Measurements from ENCODE around the gene TUG1. TPM values are rescaled to one million over a fixed set of nuclear protein-coding genes. Genes with fewer than 3 reads are reported as not detected.

Gene TUG1
- total and polyA plus RNA-seq, 10 of the 15 experiments (the other 5 are each of a cell fraction or from before 2014, with no cell fraction given): 19.3 to 116 (median 54.9) TPM

DNA sequence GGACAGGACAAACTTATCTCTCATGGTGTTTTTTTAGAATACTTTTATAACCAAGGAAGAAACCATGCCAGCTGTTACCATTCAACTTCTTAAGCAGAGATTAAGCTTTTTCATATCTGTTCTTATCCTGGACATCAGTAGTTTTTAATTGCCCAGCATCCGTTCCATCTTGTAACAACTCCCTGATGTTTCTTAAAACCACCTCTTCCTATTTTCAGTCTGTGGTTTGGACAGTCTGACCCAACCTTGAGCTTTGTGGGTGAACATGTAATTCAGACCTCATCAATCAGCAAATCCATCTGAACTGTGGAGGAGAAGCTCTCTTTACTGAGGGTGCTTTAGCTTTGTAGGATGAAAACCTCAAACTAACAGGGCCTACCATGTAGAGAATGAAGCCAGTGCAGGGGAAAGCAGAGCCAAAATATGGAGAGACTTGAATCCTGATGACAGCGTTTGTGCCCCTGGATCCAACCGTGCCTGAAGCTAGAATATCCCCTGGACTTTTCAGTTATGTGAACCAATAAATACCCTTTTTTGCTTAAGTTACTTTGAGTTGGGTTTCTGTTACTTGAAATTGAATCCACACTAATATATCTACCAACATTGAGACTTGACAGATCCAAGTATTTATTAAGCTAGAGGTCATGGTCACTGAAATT lies 9.4 kb downstream of the TUG1 start:
- peaks cover 0 to 18% of the 10 kb centered on the region in 2 experiments for H3K36me3 ChIP-seq (ENCODE audit: control insufficient read depth in 2 of 2, insufficient read depth in 2 of 2, low read length in 1 of 2)
- H3K4me2 ChIP-seq (ENCODE audit: control insufficient read depth, insufficient read depth): no peak overlapping the region
- ATAC-seq (no peak), DNase-seq (ENCODE audit: low read depth, low spot score) (no peak), FAIRE-seq (no peak)
- H3K4me3 ChIP-seq: no peak overlapping the region
- no peak overlapping the region for H3K9ac ChIP-seq (ENCODE audit: control insufficient read depth, insufficient read depth, low read length)
- no peak for TF ChIP-seq ATF7 (IDR thresholded peaks at IDR 0.05; ENCODE audit: low read depth)
- TF ChIP-seq RUNX3 (IDR thresholded peaks at IDR 0.05; ENCODE audit: low read length): peak; percentile 19; the same call in 1 of the 2 replicates
- in situ Hi-C loops (cut with MboI) (no loop called here), intact Hi-C loops (cut with micrococcal nuclease; ENCODE audit: unreplicated experiment) (no loop called here)
- BruUV-seq (replicated peaks): no TSS peak
- no peaks in the 10 kb centered on the region for H3K4me1 ChIP-seq (ENCODE audit: control insufficient read depth, insufficient read depth, low read length)
- peaks cover 33% of the 10 kb centered on the region for H3K9me3 ChIP-seq (replicated peaks; ENCODE audit: control insufficient read depth, insufficient read depth, low read length)
- no peaks in the 10 kb centered on the region for H4K20me1 ChIP-seq (ENCODE audit: control insufficient read depth, insufficient read depth)
- H3K27me3 ChIP-seq (replicated peaks in 1 of 2; ENCODE audit: control insufficient read depth in 2 of 2, insufficient read depth in 2 of 2, low read length in 1 of 2): no peaks in the 10 kb centered on the region
- POLR2A ChIA-PET: no interaction called here
- RAD21 ChIA-PET (ENCODE audit: unreplicated experiment): interaction anchor here (1.8 kb wide), 1 partner anchor 10 kb away, joined by 5 read pairs; the partner anchor contains the start of genes MORC2 and TUG1
- 98% methylated on average over 3 of the region's 3 CpGs for WGBS (ENCODE audit: insufficient coverage, insufficient replicate concordance, low lambda C conversion rate, missing lambda C conversion rate)
- no peak overlapping the region for H2AFZ ChIP-seq (ENCODE audit: control insufficient read depth, low read depth, low read length)
- SMC1A ChIA-PET (ENCODE audit: uncharacterized antibody, unreplicated experiment): no interaction called here
- H3K27ac ChIP-seq (ENCODE audit: control insufficient read depth, insufficient read depth): no peak overlapping the region
- no peaks in the 10 kb centered on the region; the same call in 1 of the 2 replicates for H3K79me2 ChIP-seq (ENCODE audit: control insufficient read depth, insufficient read depth, low read length)
- CTCF ChIA-PET: interaction anchor here (1.3 to 1.4 kb wide), 2 partner anchors 10 to 12 kb away, joined by 3 read pairs; partner anchors contain the start of gene MORC2

DNA sequence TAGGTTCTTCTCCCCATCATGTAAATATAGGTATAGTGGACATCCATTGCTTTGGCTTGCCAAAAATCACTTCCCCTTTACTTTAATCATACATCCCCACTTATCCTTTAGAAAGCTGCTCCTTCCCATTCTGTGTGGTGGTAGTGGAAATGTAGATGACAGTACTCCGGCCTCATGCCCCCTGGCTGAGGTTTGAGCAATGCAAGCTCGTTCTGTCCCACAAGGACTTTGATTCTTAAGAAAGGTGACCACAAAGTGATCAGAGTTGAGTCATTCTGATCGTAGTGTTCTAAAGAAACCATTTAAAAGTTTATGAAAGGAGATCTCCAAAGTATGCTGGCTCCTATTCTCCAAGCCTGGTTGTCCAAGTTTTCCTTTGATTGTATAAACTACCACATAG lies 10.9 kb downstream of the TUG1 start:
- H3K4me3 ChIP-seq: no peak overlapping the region
- in situ Hi-C loops (cut with MboI): no loop called here
- WGBS (ENCODE audit: insufficient coverage, insufficient replicate concordance, low lambda C conversion rate, missing lambda C conversion rate): 52% methylated on average over 3 of the region's 3 CpGs
- H3K9ac ChIP-seq (ENCODE audit: control insufficient read depth, insufficient read depth, low read length): no peak overlapping the region
- peak; percentile 41; the same call in 1 of the 2 replicates for TF ChIP-seq RUNX3 (IDR thresholded peaks at IDR 0.05; ENCODE audit: low read length)
- TF ChIP-seq ZNF207 (IDR thresholded peaks at IDR 0.05; ENCODE audit: borderline replicate concordance): no peak
- ChIA-PET POLR2A (interaction anchor here (0.6 kb wide), 3 partner anchors 21 to 803 kb away, joined by 4 to 5 read pairs (median 5); no protein-coding TSS in a partner anchor), RAD21 (ENCODE audit: unreplicated experiment) (no interaction called here), SMC1A (ENCODE audit: uncharacterized antibody, unreplicated experiment) (interaction anchor here (0.6 kb wide), 1 partner anchor 14 kb away, joined by 3 read pairs; no protein-coding TSS in a partner anchor), CTCF (interaction anchor here (0.9 to 1.3 kb wide), 3 partner anchors 14 to 66 kb away, joined by 3 read pairs; no protein-coding TSS in a partner anchor)
- DNase-seq (ENCODE audit: low read depth, low spot score) (no peak), FAIRE-seq (no peak), ATAC-seq (peak; percentile 42; the same call in 2 of the 3 replicates)
- no peak overlapping the region for H3K27ac ChIP-seq (ENCODE audit: control insufficient read depth, insufficient read depth)
- no peaks in the 10 kb centered on the region for H3K4me1 ChIP-seq (ENCODE audit: control insufficient read depth, insufficient read depth, low read length)
- H4K20me1 ChIP-seq (ENCODE audit: control insufficient read depth, insufficient read depth): no peaks in the 10 kb centered on the region
- peaks cover 23% of the 10 kb centered on the region for H3K9me3 ChIP-seq (replicated peaks; ENCODE audit: control insufficient read depth, insufficient read depth, low read length)
- intact Hi-C loops (cut with micrococcal nuclease; ENCODE audit: unreplicated experiment): no loop called here
- H3K36me3 ChIP-seq (ENCODE audit: control insufficient read depth in 2 of 2, insufficient read depth in 2 of 2, low read length in 1 of 2): peaks cover 0 to 5% of the 10 kb centered on the region in 2 experiments; a peak in 3 of 4 replicates
- no TSS peak for BruUV-seq (replicated peaks)
- H3K79me2 ChIP-seq (ENCODE audit: control insufficient read depth, insufficient read depth, low read length): no peaks in the 10 kb centered on the region; the same call in 1 of the 2 replicates
- no peak overlapping the region for H2AFZ ChIP-seq (ENCODE audit: control insufficient read depth, low read depth, low read length)
- no peak overlapping the region for H3K4me2 ChIP-seq (ENCODE audit: control insufficient read depth, insufficient read depth)
- H3K27me3 ChIP-seq (replicated peaks in 1 of 2; ENCODE audit: control insufficient read depth in 2 of 2, insufficient read depth in 2 of 2, low read length in 1 of 2): no peaks in the 10 kb centered on the region
